Left lung (tissue), 10 donors: ENCODE measurements around the gene ARSG. TPM values are rescaled to one million over a fixed set of nuclear protein-coding genes. Genes with fewer than 3 reads are reported as not detected.

ENCODE experiments used
- ATAC-seq: fragments of 200-7000 bp; cut with Tn5 transposase; one replicate; pipeline ENCODE4 v1.9.1; 2020; ENCODE audit warnings: moderate library complexity
- DNase-seq, 4 donors: peaks; one replicate each; pipeline ENCODE4 v3.0.0-alpha.2; 2013 to 2020
- H3K27ac ChIP-seq, 2 donors: fragments of 200-600 bp; sonication (generic) in 1 of 2; one replicate each; pipeline versions ENCODE4 v1.5.0 to v1.8.0; 2020 to 2021
- H3K27me3 ChIP-seq, 2 donors: fragments of 200-600 bp; sonication (generic) in 1 of 2; one replicate each; pipeline versions ENCODE4 v1.5.0 to v1.8.0; 2020 to 2021
- H3K36me3 ChIP-seq, 2 donors: fragments of 200-600 bp; sonication (generic) in 1 of 2; one replicate each; pipeline versions ENCODE4 v1.5.0 to v1.8.0; 2020 to 2021
- H3K4me1 ChIP-seq, 2 donors: fragments of 200-600 bp; one replicate each; pipeline ENCODE4 v1.8.0; 2021
- H3K4me3 ChIP-seq, 2 donors: fragments of 200-600 bp; sonication (generic) in 1 of 2; one replicate each; pipeline versions ENCODE4 v1.5.0 to v1.8.0; 2020 to 2021; ENCODE audit warnings: mild to moderate bottlenecking in 1 of 2
- H3K9me3 ChIP-seq, 2 donors: fragments of 200-600 bp; sonication (generic) in 1 of 2; one replicate each; pipeline versions ENCODE4 v1.5.0 to v1.8.0; 2020 to 2021
- intact Hi-C, 2 donors: fragments of 100-400 bp; cut with DNase I; formaldehyde crosslinking; loops; one replicate each; pipeline versions ENCODE4 v1.11.2 to v1.14.2; 2022
- polyA plus RNA-seq, 6 donors: library from polyadenylated mRNA; unstranded; fragments of 120-200 nt; gene quantifications; one replicate each; pipeline ENCODE4 v1.2.1, GENCODE V29; 2013; ENCODE audit not compliant: insufficient read length in 6 of 6
- total RNA-seq, 2 donors: library from RNA; stranded (reverse); fragmentation: NEBNext Ultra II Directional; extraction: Animal tissue kit (Norgen Biotek cat#: 25700); gene quantifications; one replicate each; pipeline ENCODE4 v1.2.1, GENCODE V29; 2021
- TF ChIP-seq, protein P1 (sequence below), 2 donors: fragments of 200-600 bp; sonication (generic) in 1 of 2; IDR thresholded peaks; one replicate each; pipeline versions ENCODE4 v1.5.0 to v1.8.0; 2021; ENCODE audit warnings: antibody characterized with exemption in 2 of 2
- donor health status: DM: no; HTN: yes; CAD: no.
- donor health status: DM: no; HTN: no; CAD: no.

ARSG gene
- total and polyA plus RNA-seq, 8 donors, result 3.4 to 10.0 (median 4.5) TPM

DNA sequence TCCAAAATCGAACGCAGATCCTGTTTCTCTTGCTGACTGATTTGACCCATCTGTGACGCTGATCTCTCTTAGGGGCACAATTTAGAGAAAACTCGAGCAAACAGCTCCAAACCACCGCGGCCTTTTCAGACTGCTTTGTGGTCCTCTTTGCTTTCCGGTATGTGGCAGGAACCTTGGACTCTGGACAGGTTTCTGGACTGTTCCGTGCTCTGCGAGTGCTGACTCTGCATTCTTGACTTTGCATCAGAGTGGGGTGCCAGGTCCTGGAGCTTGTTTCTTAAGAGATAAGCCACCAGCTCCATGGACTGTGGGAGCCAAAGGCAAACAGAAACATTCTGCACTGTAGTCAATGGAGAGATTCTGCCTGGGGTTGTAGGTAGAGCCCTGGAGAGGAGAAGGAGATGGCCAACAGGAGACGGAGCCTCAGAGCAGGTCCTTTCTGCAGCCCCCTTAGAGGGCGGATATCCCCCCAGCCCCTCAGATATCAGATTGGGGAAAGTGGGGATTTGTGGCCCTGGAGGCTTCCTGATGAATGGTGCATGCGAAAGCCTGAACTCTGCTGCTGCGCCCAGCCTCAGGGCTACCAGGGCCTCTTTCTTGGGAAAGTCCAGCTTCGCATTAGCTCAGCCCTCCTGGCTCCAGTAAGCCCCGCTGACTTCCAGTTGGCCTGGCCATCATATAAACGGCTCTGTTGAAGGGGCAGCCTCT, 100.4 kb downstream of the ARSG start:
- no peak for ATAC-seq
- H3K27me3 ChIP-seq, result no peaks in the 10 kb centered on the region
- peak overlapping the region in 1 of 2 donors; percentile 53 for H3K27ac ChIP-seq
- H3K36me3 ChIP-seq, result no peaks in the 10 kb centered on the region
- intact Hi-C loops, result no loop called here
- DNase-seq, result no peak
- TF ChIP-seq, protein P1, sequence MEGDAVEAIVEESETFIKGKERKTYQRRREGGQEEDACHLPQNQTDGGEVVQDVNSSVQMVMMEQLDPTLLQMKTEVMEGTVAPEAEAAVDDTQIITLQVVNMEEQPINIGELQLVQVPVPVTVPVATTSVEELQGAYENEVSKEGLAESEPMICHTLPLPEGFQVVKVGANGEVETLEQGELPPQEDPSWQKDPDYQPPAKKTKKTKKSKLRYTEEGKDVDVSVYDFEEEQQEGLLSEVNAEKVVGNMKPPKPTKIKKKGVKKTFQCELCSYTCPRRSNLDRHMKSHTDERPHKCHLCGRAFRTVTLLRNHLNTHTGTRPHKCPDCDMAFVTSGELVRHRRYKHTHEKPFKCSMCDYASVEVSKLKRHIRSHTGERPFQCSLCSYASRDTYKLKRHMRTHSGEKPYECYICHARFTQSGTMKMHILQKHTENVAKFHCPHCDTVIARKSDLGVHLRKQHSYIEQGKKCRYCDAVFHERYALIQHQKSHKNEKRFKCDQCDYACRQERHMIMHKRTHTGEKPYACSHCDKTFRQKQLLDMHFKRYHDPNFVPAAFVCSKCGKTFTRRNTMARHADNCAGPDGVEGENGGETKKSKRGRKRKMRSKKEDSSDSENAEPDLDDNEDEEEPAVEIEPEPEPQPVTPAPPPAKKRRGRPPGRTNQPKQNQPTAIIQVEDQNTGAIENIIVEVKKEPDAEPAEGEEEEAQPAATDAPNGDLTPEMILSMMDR (IDR thresholded peaks at IDR 0.05), result no peak
- H3K4me1 ChIP-seq, result no peaks in the 10 kb centered on the region
- no peak overlapping the region for H3K4me3 ChIP-seq
- peaks cover 0 to 8% of the 10 kb centered on the region in 2 donors for H3K9me3 ChIP-seq

DNA sequence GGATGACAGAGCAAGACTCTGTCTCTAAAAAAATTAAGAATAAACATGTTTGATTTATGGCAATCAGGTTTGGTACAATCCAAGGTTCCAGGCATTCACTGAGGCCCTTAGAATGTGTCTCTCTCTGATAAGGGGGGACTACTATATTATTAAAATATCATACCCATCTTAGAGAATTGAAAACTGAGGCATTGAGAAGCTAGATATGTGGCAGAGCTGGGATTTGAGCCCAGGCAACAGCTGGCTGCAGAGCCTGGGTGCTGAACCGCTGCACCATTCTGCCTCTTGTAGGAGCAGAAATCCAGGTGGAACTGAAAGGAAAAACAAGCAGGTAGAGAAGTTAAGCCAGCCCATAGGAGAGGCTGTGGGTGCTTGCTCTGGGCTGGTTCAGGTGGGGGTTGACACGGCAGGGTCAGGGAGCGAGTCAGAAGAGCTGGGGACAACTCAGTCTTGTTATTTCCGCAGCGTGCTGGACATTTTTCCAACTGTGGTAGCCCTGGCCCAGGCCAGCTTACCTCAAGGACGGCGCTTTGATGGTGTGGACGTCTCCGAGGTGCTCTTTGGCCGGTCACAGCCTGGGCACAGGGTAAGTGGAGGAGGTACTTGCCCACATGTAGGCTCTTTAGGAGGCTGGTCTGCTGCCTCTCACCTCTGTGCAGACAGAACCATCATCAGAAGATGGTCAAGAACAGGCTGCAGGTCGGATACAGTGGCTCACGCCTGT, 103.5 kb downstream of the ARSG start:
- TF ChIP-seq, protein P1 (IDR thresholded peaks at IDR 0.05), result no peak
- intact Hi-C loops, result no loop called here
- no peak for ATAC-seq

DNA sequence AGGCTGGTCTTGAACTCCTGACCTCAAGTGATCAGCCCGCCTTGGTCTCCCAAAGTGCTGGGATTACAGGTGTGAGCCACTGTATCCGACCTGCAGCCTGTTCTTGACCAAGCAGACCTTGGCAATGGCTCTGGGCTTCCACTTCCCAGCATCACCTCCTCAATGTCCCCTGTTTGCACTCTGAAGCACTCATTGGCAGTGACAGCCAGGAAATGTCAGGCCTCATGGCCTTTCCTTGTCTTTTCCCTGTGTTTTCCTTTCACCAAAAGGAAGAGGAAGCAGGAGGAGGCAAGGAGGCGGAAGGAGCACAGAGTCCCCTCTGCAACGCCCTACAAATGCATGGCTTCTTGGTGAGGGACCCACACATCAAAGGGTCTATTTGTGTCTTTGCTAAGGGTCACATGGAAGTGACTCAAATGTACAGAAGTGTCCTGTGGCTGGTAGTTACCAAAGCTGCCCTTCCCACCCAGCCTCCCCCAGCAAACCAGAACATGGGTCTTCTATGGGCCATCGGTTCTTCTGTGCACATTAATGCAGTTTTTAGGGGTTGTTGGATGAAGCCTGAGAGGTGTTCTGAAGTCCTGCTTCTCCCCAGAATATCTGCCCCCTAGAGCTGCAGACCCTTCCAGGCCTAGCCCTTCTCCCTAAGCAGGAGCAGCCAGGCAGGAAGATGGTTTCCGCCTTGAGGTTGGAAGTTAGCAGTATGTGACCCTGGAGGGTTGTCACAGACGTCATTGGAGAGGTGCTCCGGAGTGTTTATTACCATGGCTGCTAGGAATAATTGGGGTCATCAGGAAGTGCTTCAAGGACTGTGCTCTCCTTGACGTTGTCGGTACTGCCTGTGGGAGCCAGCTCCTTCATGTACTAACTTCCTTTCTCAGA, 105.2 kb downstream of the ARSG start:
- no peak for ATAC-seq
- TF ChIP-seq, protein P1 (IDR thresholded peaks at IDR 0.05), result no peak
- Histone ChIP-seq H3K27ac (no peak overlapping the region), H3K9me3 (peaks cover 0 to 8% of the 10 kb centered on the region in 2 donors), H3K27me3 (no peaks in the 10 kb centered on the region), H3K4me1 (peaks cover 0 to 18% of the 10 kb centered on the region in 2 donors), H3K4me3 (no peak overlapping the region), H3K36me3 (no peaks in the 10 kb centered on the region)
- intact Hi-C loops, result no loop called here
- no peak for DNase-seq

More for the DNA sequence above, 103.5 kb downstream of the ARSG start:
- no peak overlapping the region for H3K4me3 ChIP-seq
- peaks cover 0 to 8% of the 10 kb centered on the region in 2 donors for H3K9me3 ChIP-seq
- H3K4me1 ChIP-seq, result peaks cover 0 to 15% of the 10 kb centered on the region in 2 donors
- no peak overlapping the region for H3K27ac ChIP-seq
- no peak for DNase-seq
- no peaks in the 10 kb centered on the region for H3K36me3 ChIP-seq
- no peaks in the 10 kb centered on the region for H3K27me3 ChIP-seq

DNA sequence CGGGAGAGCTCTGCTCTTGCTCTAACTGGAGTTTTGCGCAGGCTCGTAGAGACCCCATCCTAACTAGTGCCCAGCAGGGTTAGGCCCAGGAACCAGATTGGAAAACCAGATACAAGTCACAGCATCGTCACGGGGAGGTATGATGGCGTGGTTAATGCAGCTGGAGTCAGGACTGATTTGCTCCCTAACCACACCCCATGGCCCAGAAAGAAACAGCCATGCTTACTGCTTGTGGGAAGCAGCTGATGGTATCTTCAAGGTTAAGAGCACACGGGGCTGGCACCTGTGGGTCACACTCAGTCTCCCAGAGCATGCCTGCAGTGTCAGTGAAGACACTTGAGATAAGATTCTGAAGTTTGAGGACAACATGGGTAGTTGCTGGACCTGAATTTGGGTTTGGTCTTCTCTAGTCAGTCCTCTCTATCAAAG, 105.8 kb downstream of the ARSG start:
- no peak for DNase-seq
- H3K27ac ChIP-seq, result no peak overlapping the region
- no peak for ATAC-seq
- no peaks in the 10 kb centered on the region for H3K27me3 ChIP-seq
- peaks cover 0 to 8% of the 10 kb centered on the region in 2 donors for H3K9me3 ChIP-seq
- H3K4me3 ChIP-seq, result no peak overlapping the region
- intact Hi-C loops, result no loop called here
- H3K4me1 ChIP-seq, result peaks cover 0 to 18% of the 10 kb centered on the region in 2 donors
- H3K36me3 ChIP-seq, result no peaks in the 10 kb centered on the region
- TF ChIP-seq, protein P1 (IDR thresholded peaks at IDR 0.05), result no peak
